B cell (primary cell): ENCODE results near the gene NAXE. TPM values are rescaled to one million over a fixed set of nuclear protein-coding genes. Genes with fewer than 3 reads are reported as not detected.
"Not testable (repeated sequence)": the region's sequence is repeated elsewhere in the genome, so short reads cannot be mapped to it uniquely, and the experiment has no call there.

Source experiments
- ATAC-seq: fragments of 200-7000 bp; cut with Tn5 transposase; one replicate; pipeline ENCODE4 v1.10.0; 2021; ENCODE audit warnings: low read depth, mild to moderate bottlenecking, moderate number of reproducible peaks, moderate library complexity
- CTCF ChIA-PET: fragments of 350-600 bp; sonication (Branson Sonifier 250); formaldehyde crosslinking; loops from one replicate; lab custom pipeline; 2021; ENCODE audit warnings: antibody characterized with exemption, inconsistent platforms; lab: Charles Lee
- POLR2A ChIA-PET: fragments of 350-600 bp; sonication (Branson Sonifier 250); formaldehyde crosslinking; loops from one replicate; lab custom pipeline; 2021; ENCODE audit warnings: antibody characterized with exemption; lab: Charles Lee
- DNase-seq: peaks from one replicate; pipeline ENCODE4 v3.0.0; 2013
- H2AFZ ChIP-seq: 2 replicates; pipeline ENCODE4 v1.6.1; 2012; ENCODE audit warnings: mild to moderate bottlenecking, low read depth, low read length; ENCODE audit not compliant: insufficient read depth, poor library complexity, severe bottlenecking
- H3K27ac ChIP-seq, 2 donors: 1 replicate in 1 of 2; 2 replicates in 1 of 2; pipeline ENCODE4 v1.5.1; 2012 to 2013; ENCODE audit warnings: low read length in 2 of 2, mild to moderate bottlenecking in 2 of 2, moderate library complexity in 1 of 2
- H3K27me3 ChIP-seq, 4 experiments: fragments of 200-600 bp in 1 of 4; sonication (generic) in 1 of 4; replicated peaks in 1 of 4; 1 replicate in 2 of 4; 2 replicates in 2 of 4; pipeline versions ENCODE4 v1.6.1 to v1.7.0; 2013 to 2016; ENCODE audit warnings: low read length in 3 of 4, mild to moderate bottlenecking in 2 of 4, mixed read lengths in 1 of 4, moderate library complexity in 1 of 4; ENCODE audit not compliant: insufficient read depth in 4 of 4, control insufficient read depth in 3 of 4; ENCODE audit errors: control extremely low read depth in 1 of 4
- H3K36me3 ChIP-seq, 2 experiments: replicated peaks in 1 of 2; 1 replicate in 1 of 2; 2 replicates in 1 of 2; pipeline versions ENCODE4 v1.6.1 to v1.7.1; 2013; ENCODE audit warnings: low read length in 1 of 2; ENCODE audit not compliant: insufficient read depth in 2 of 2, control insufficient read depth in 1 of 2; ENCODE audit errors: control extremely low read depth in 1 of 2, extremely low read depth in 1 of 2
- H3K4me1 ChIP-seq, 2 donors: fragments of 200-600 bp in 1 of 2; sonication (generic) in 1 of 2; 1 replicate in 1 of 2; 2 replicates in 1 of 2; pipeline versions ENCODE4 v1.5.1 to v1.6.1; 2013 to 2017; ENCODE audit warnings: low read length in 2 of 2; ENCODE audit not compliant: control insufficient read depth in 2 of 2, insufficient read depth in 2 of 2
- H3K4me2 ChIP-seq: replicated peaks from 2 replicates; pipeline ENCODE3; 2012; ENCODE audit warnings: mild to moderate bottlenecking, low read depth, low read length; ENCODE audit not compliant: poor library complexity, severe bottlenecking
- H3K4me3 ChIP-seq, 5 experiments: fragments of 200-600 bp in 1 of 5; sonication (generic) in 1 of 5; 1 replicate in 3 of 5; 2 replicates in 2 of 5; pipeline versions ENCODE4 v1.5.1 to v1.7.0; 2011 to 2016; ENCODE audit warnings: low read length in 4 of 5, mild to moderate bottlenecking in 4 of 5, low read depth in 2 of 5, control low read depth in 1 of 5, moderate library complexity in 1 of 5; ENCODE audit not compliant: insufficient read depth in 1 of 5; ENCODE audit errors: control extremely low read depth in 1 of 5, extremely low read depth in 1 of 5
- H3K79me2 ChIP-seq: fragments of 200-600 bp; sonication (generic); one replicate; pipeline ENCODE4 v1.6.0; 2016; ENCODE audit warnings: low read length; ENCODE audit not compliant: control insufficient read depth, insufficient read depth
- H3K9ac ChIP-seq: fragments of 200-600 bp; sonication (generic); 2 replicates; pipeline ENCODE4 v1.6.1; 2017; ENCODE audit warnings: mild to moderate bottlenecking, low read length, moderate library complexity
- H3K9me3 ChIP-seq, 3 donors: one replicate each; pipeline versions ENCODE4 v1.6.1 to v1.7.1; 2013; ENCODE audit warnings: low read length in 2 of 3; ENCODE audit not compliant: control insufficient read depth in 2 of 3, insufficient read depth in 1 of 3; ENCODE audit errors: control extremely low read depth in 1 of 3
- H4K20me1 ChIP-seq: 2 replicates; pipeline ENCODE4 v1.6.0; 2012; ENCODE audit warnings: mild to moderate bottlenecking, low read length; ENCODE audit not compliant: insufficient read depth, control insufficient read depth, poor library complexity, severe bottlenecking
- H3K27ac Mint-ChIP-seq: one replicate; pipeline ENCODE4 v1.8.0; 2021; ENCODE audit warnings: mixed read lengths
- H3K27me3 Mint-ChIP-seq: one replicate; pipeline ENCODE4 v1.8.0; 2021; ENCODE audit warnings: mixed read lengths
- H3K4me1 Mint-ChIP-seq: one replicate; pipeline ENCODE4 v1.8.0; 2021; ENCODE audit warnings: mixed read lengths
- H3K4me3 Mint-ChIP-seq: one replicate; pipeline ENCODE4 v1.8.0; 2021; ENCODE audit warnings: mixed read lengths
- H3K9me3 Mint-ChIP-seq: one replicate; pipeline ENCODE4 v1.8.0; 2022; ENCODE audit warnings: mixed read lengths; ENCODE audit not compliant: insufficient read depth
- EZH2 ChIP-seq: IDR thresholded peaks from 2 replicates; pipeline ENCODE4 v1.6.1; 2012; ENCODE audit warnings: borderline replicate concordance, low read depth, mild to moderate bottlenecking, moderate library complexity, low read length; ENCODE audit not compliant: insufficient read depth, poor library complexity, severe bottlenecking
- WGBS: methylation state at CpG from one replicate; pipeline ENCODE4 v1.1.5; 2013; ENCODE audit warnings: missing lambda C conversion rate; ENCODE audit not compliant: insufficient coverage; 5-methylcytosine and 5-hydroxymethylcytosine counted together
- intact Hi-C: fragments of 100-400 bp; cut with micrococcal nuclease; formaldehyde crosslinking; loops from one replicate; pipeline ENCODE4 v1.10.0; 2022
- polyA plus RNA-seq: library from polyadenylated mRNA; depleted of rRNA; stranded (reverse); fragments of >200 nt; gene quantifications from 2 replicates; pipeline ENCODE4 v1.2.3, GENCODE V29; 2012
- total RNA-seq, 2 donors: library from RNA; stranded (reverse); fragments of 120-200 nt in 1 of 2; gene quantifications; 1 replicate in 1 of 2; 2 replicates in 1 of 2; pipeline versions ENCODE4 v1.2.3 to v1.2.4, GENCODE V29; 2013 to 2022
- TF ChIP-seq, protein P1 (sequence below): fragments of 200-600 bp; IDR thresholded peaks from one replicate; pipeline ENCODE4 v1.8.0; 2022; ENCODE audit warnings: antibody characterized with exemption, mild to moderate bottlenecking

NAXE gene
- total and polyA plus RNA-seq, 2 donors (not counting 1 experiment from before 2014, with no cell fraction given) = 42.8 to 59.7 TPM

DNA sequence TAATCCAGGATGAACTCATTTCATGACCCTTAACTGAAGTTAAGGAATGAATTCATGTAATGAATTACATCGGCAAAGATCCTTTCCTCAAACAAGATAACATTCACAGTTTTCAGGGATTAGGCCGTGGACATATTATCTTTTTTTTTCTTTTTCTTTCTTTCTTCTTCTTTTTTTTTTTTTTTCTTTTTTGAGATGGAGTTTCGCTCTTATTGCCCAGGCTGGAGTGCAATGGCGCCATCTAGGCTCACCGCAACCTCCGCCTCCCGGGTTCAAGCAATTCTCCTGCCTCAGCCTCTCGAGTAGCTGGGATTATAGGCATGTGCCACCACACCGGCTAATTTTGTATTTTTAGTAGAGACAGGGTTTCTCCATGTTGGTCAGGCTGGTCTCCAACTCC lies 39.6 kb downstream of the NAXE start:
- POLR2A ChIA-PET, H3K9ac ChIP-seq, H4K20me1 ChIP-seq, H3K4me3 Mint-ChIP-seq, H3K36me3 ChIP-seq, H3K9me3 ChIP-seq, DNase-seq, H3K4me1 ChIP-seq, H3K4me2 ChIP-seq, H3K27ac ChIP-seq, H3K9me3 Mint-ChIP-seq, H2AFZ ChIP-seq, H3K79me2 ChIP-seq, H3K4me1 Mint-ChIP-seq, intact Hi-C loops, H3K27ac Mint-ChIP-seq, H3K4me3 ChIP-seq, ATAC-seq: not testable (repeated sequence)
- 33% methylated on average over 2 of the region's 9 CpGs for WGBS
- CTCF ChIA-PET = interaction anchor here (0.7 to 12.9 kb wide), 3 partner anchors 11 to 206 kb away, joined by 3 to 173 read pairs (median 6); partner anchors contain the start of gene HAPLN2
- peaks cover 60% of the 10 kb centered on the region for H3K27me3 Mint-ChIP-seq
- peaks cover under 1 to 39% (median 17%) of the 10 kb centered on the region in 4 experiments for H3K27me3 ChIP-seq

DNA sequence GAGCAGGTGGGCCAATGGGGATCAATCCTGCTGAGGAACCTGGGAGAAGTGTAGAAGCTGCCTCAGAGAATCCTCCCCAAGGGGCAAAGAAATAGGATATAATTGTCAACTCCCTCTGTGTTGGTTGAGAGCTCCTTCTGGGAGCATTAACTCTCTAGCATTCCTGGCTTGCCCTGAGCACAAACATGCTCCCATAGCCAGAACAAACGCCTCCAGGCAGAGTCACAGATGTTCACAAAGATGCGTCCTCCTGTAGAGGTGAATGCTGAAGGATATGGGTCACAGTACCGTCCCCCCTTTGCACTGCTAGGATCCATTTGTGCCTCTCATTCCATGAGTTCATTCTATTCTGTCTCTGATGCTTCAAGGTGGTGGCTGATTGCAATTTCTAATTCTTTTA lies 40.8 kb downstream of the NAXE start:
- Mint-ChIP-seq H3K4me1 (no peaks in the 10 kb centered on the region), H3K27me3 (peaks cover 60% of the 10 kb centered on the region), H3K27ac (no peak overlapping the region), H3K9me3 (no peaks in the 10 kb centered on the region), H3K4me3 (no peak overlapping the region)
- no peak overlapping the region for H3K9ac ChIP-seq
- no peaks in the 10 kb centered on the region for H3K9me3 ChIP-seq
- no peaks in the 10 kb centered on the region for H4K20me1 ChIP-seq
- H3K4me3 ChIP-seq = no peak overlapping the region
- DNase-seq (no peak), ATAC-seq (no peak)
- peaks cover 0 to 34% (median 14%) of the 10 kb centered on the region in 4 experiments for H3K27me3 ChIP-seq
- no peak overlapping the region for H3K27ac ChIP-seq
- intact Hi-C loops = no loop called here
- no peaks in the 10 kb centered on the region for H3K36me3 ChIP-seq
- 67% methylated on average over 3 of the region's 3 CpGs for WGBS
- ChIA-PET POLR2A (no interaction called here), CTCF (no interaction called here)
- no peaks in the 10 kb centered on the region for H3K79me2 ChIP-seq
- H3K4me1 ChIP-seq = peaks cover 0 to under 1% of the 10 kb centered on the region in 2 donors
- H2AFZ ChIP-seq = no peak overlapping the region
- H3K4me2 ChIP-seq = no peak overlapping the region
- TF ChIP-seq, protein P1, sequence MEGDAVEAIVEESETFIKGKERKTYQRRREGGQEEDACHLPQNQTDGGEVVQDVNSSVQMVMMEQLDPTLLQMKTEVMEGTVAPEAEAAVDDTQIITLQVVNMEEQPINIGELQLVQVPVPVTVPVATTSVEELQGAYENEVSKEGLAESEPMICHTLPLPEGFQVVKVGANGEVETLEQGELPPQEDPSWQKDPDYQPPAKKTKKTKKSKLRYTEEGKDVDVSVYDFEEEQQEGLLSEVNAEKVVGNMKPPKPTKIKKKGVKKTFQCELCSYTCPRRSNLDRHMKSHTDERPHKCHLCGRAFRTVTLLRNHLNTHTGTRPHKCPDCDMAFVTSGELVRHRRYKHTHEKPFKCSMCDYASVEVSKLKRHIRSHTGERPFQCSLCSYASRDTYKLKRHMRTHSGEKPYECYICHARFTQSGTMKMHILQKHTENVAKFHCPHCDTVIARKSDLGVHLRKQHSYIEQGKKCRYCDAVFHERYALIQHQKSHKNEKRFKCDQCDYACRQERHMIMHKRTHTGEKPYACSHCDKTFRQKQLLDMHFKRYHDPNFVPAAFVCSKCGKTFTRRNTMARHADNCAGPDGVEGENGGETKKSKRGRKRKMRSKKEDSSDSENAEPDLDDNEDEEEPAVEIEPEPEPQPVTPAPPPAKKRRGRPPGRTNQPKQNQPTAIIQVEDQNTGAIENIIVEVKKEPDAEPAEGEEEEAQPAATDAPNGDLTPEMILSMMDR = no peak
- TF ChIP-seq EZH2 = no peak
